ENCODE data around the gene APAF1. TPM values are rescaled to one million over a fixed set of nuclear protein-coding genes. Genes with fewer than 3 reads are reported as not detected.

The APAF1 gene
- total and polyA plus RNA-seq, 9 of the 15 experiments (the other 6 are each of a cell fraction or from before 2014, with no cell fraction given) = 5.1 to 15.7 (median 9.9) TPM

DNA sequence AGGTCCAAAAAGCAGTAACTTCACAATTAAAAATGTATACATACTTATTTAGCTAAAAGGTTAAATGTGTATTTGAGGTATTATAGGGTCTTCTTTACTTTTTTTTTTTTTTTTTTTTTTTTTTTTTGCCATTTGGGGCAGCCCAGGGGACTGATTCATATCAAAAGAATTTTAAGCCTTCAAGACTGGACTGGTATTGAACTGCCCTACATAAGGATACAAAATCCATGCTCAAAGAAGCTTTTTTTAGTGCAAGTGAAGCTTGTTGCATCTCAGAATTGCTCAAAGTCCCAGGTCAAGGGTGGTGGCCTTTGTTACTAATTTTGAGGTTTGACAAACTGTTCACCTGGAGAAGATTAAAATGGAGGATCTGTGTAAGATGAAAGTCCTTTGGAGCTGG, 124.0 kb downstream of the APAF1 start (continued):
- TF ChIP-seq, protein P1, sequence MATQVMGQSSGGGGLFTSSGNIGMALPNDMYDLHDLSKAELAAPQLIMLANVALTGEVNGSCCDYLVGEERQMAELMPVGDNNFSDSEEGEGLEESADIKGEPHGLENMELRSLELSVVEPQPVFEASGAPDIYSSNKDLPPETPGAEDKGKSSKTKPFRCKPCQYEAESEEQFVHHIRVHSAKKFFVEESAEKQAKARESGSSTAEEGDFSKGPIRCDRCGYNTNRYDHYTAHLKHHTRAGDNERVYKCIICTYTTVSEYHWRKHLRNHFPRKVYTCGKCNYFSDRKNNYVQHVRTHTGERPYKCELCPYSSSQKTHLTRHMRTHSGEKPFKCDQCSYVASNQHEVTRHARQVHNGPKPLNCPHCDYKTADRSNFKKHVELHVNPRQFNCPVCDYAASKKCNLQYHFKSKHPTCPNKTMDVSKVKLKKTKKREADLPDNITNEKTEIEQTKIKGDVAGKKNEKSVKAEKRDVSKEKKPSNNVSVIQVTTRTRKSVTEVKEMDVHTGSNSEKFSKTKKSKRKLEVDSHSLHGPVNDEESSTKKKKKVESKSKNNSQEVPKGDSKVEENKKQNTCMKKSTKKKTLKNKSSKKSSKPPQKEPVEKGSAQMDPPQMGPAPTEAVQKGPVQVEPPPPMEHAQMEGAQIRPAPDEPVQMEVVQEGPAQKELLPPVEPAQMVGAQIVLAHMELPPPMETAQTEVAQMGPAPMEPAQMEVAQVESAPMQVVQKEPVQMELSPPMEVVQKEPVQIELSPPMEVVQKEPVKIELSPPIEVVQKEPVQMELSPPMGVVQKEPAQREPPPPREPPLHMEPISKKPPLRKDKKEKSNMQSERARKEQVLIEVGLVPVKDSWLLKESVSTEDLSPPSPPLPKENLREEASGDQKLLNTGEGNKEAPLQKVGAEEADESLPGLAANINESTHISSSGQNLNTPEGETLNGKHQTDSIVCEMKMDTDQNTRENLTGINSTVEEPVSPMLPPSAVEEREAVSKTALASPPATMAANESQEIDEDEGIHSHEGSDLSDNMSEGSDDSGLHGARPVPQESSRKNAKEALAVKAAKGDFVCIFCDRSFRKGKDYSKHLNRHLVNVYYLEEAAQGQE (IDR thresholded peaks at IDR 0.05; ENCODE audit: borderline replicate concordance) = no peak
- TF ChIP-seq, protein P1 (CRISPR knock-in tag; IDR thresholded peaks at IDR 0.05; ENCODE audit: low read depth) = no peak
- TF ChIP-seq BHLHE40 (IDR thresholded peaks at IDR 0.05; ENCODE audit: low read length) = no peak
- TF ChIP-seq MEF2A (IDR thresholded peaks at IDR 0.05; ENCODE audit: control insufficient read depth, low read depth, low read length) = no peak
- TF ChIP-seq, protein P2, sequence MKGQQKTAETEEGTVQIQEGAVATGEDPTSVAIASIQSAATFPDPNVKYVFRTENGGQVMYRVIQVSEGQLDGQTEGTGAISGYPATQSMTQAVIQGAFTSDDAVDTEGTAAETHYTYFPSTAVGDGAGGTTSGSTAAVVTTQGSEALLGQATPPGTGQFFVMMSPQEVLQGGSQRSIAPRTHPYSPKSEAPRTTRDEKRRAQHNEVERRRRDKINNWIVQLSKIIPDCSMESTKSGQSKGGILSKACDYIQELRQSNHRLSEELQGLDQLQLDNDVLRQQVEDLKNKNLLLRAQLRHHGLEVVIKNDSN (CRISPR knock-in tag; IDR thresholded peaks at IDR 0.05) = no peak
- no peak for TF ChIP-seq CBX3 (IDR thresholded peaks at IDR 0.05; ENCODE audit: borderline replicate concordance in 1 of 2, low read length in 2 of 2)

Measured in K562 (cell line).